HTERT RPE-1 (cell line): Measurements from ENCODE around the gene ARHGAP26.

Source experiments
- in situ Hi-C: fragments of 300-500 bp; cut with MboI; formaldehyde crosslinking; loops from 4 replicates; pipeline ENCODE4 v1.14.3; 2020; ENCODE audit warnings: low sequenced_read_pairs

The ARHGAP26 gene

GRCh38 chr5:142871363-142872193 is 101.4 kb downstream of the ARHGAP26 start:
- in situ Hi-C loops, result no loop called here

- in situ Hi-C loops, result no loop called here
Observed at GRCh38 chr5:142872217-142872616, 102.0 kb downstream of the ARHGAP26 start.

GRCh38 chr5:142872795-142873194 is 102.6 kb downstream of the ARHGAP26 start:
- in situ Hi-C loops, result no loop called here

GRCh38 chr5:142873831-142874230 is 103.7 kb downstream of the ARHGAP26 start:
- in situ Hi-C loops, result no loop called here

GRCh38 chr5:142874540-142874939 is 104.4 kb downstream of the ARHGAP26 start:
- in situ Hi-C loops, result no loop called here

- in situ Hi-C loops, result no loop called here
Observed at GRCh38 chr5:142875936-142876335, 105.8 kb downstream of the ARHGAP26 start.

- in situ Hi-C loops, result no loop called here
Observed at GRCh38 chr5:142876817-142877216, 106.6 kb downstream of the ARHGAP26 start.

- in situ Hi-C loops, result no loop called here
Observed at GRCh38 chr5:142878111-142878510, 107.9 kb downstream of the ARHGAP26 start.

- in situ Hi-C loops, result no loop called here
Observed at GRCh38 chr5:142878638-142879037, 108.5 kb downstream of the ARHGAP26 start.

- in situ Hi-C loops, result no loop called here
Observed at GRCh38 chr5:142881076-142881783, 111.1 kb downstream of the ARHGAP26 start.

GRCh38 chr5:142881784-142882126 is 111.6 kb downstream of the ARHGAP26 start:
- in situ Hi-C loops, result no loop called here

- in situ Hi-C loops, result no loop called here
Observed at GRCh38 chr5:142883025-142883424, 112.8 kb downstream of the ARHGAP26 start.

GRCh38 chr5:142883438-142883837 is 113.3 kb downstream of the ARHGAP26 start:
- in situ Hi-C loops, result no loop called here

- in situ Hi-C loops, result no loop called here
Observed at GRCh38 chr5:142884029-142884428, 113.9 kb downstream of the ARHGAP26 start.

- in situ Hi-C loops, result no loop called here
Observed at GRCh38 chr5:142886211-142886610, 116.0 kb downstream of the ARHGAP26 start.

- in situ Hi-C loops, result no loop called here
Observed at GRCh38 chr5:142886956-142887355, 116.8 kb downstream of the ARHGAP26 start.

GRCh38 chr5:142888469-142889085 is 118.4 kb downstream of the ARHGAP26 start:
- in situ Hi-C loops, result no loop called here

- in situ Hi-C loops, result no loop called here
Observed at GRCh38 chr5:142892021-142892420, 121.8 kb downstream of the ARHGAP26 start.

- in situ Hi-C loops, result no loop called here
Observed at GRCh38 chr5:142894315-142894714, 124.1 kb downstream of the ARHGAP26 start.

GRCh38 chr5:142894749-142895148 is 124.6 kb downstream of the ARHGAP26 start:
- in situ Hi-C loops, result no loop called here

- in situ Hi-C loops, result no loop called here
Observed at GRCh38 chr5:142896325-142897007, 126.3 kb downstream of the ARHGAP26 start.
